ENCODE measurements around the gene MCM5. TPM values are rescaled to one million over a fixed set of nuclear protein-coding genes. Genes with fewer than 3 reads are reported as not detected.

MCM5 gene
- total RNA-seq, result 75.6 and 78.4 TPM in 2 replicates

DNA sequence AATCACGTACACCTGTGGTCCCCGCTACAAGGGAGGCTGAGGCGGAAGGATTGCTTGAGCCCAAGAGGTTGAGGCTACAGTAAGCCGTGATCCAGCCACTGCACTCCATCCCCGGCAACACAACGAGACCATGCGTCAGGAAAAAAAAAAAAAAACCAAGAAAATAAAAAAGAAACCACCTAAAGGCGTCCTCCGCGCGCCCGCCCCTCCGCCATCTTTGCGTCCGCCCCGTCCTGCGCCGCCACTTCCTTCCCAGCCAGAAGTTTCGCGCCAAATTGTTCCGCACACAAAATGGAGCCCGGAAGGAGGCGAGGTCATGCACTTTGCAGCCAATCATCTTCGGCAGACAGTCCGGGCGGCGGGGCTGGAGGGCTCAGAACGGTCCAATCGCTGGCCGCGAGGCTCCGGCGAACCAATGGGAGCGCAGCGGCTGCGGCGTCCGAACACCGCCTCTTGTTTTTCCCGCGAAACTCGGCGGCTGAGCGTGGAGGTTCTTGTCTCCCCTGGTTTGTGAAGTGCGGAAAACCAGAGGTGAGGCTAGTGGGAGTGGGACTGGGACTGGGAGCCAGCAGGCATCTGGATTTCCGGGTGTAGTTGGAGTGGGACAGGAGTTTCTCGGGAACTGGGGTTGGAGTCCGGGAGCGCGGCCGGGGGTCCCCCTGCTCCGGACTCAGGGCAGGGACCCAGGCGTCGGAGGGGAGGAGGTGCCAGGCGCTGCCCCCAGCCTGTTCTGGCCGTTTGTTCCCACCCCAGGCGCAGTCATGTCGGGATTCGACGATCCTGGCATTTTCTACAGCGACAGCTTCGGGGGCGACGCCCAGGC, at the start of gene MCM5:
TSS of gene MCM5 (plus strand) at position 463 of the 823 bp plus-strand sequence. CDS start at position 762, 299 bp downstream.

DNA sequence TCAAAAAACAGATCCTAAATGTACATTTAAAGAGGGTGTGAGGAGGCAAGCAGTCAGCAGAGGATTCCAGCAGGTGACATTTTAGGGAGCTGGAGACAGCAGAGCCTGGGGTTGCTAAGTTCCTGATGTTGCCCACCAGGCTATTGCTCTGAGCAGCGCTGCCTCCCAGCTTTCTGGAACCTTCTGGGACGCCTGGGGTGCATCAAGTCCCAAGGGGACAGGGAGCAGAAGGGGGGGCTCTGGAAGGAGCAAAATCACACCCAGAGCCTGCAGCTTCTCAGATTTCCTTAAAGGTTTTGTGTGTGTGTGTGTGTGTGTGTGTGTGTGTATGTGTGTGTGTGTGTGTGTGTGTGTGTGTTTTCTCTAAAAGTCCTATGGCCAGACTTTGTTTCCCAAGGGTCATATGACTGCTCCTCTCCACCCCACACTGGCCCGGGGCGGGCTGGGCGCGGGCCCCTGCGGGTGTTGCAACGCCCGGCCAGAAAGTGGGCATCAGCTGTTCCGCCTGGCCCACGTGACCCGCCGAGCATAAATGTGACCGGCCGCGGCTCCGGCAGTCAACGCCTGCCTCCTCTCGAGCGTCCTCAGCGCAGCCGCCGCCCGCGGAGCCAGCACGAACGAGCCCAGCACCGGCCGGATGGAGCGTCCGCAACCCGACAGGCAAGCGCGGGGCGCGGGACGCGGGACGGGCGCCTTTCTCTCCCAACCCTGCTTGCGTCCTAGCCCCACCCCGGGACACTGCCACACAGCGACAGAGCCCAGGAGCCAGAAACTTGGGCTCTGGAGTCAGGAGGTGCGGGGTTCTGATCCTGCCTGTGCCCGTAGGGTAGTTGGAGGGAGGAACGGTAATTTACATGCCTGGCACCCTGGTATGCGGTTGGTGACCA, 19.2 kb upstream of the MCM5 start, which contains the start of gene HMOX1:
TSS of gene HMOX1 (plus strand) at position 560 of the 887 bp plus-strand sequence. CDS start at position 638, 78 bp downstream.

Other genes with a start within 250 kb of the MCM5 start
- 8.4 and 15.9 TPM in 2 replicates for gene HMGXB4, start 142.6 kb upstream of the MCM5 start, total RNA-seq
- 16.0 and 29.6 TPM in 2 replicates for gene TOM1, start 100.2 kb upstream of the MCM5 start, total RNA-seq
- gene HMOX1, start 19.0 kb upstream of the MCM5 start, total RNA-seq, result 61.9 and 85.6 TPM in 2 replicates
- gene RASD2, start 140.7 kb downstream of the MCM5 start, total RNA-seq, result not detected in 2 replicates
- not detected in 2 replicates for gene MB, start 217.2 kb downstream of the MCM5 start, total RNA-seq
- 6.5 and 11.3 TPM in 2 replicates for gene APOL6, start 248.3 kb downstream of the MCM5 start, total RNA-seq

Data from bladder microvascular endothelial cell (primary cell).